Muscle layer of duodenum (tissue), 2 donors: Measurements from ENCODE around the gene TIMM17A.
"Not testable (repeated sequence)": the region's sequence is repeated elsewhere in the genome, so short reads cannot be mapped to it uniquely, and the experiment has no call there.

Experiments
- H3K27ac ChIP-seq: one replicate; pipeline ENCODE4 v1.7.0; 2013; ENCODE audit warnings: mild to moderate bottlenecking, low read length
- H3K27me3 ChIP-seq: one replicate; pipeline ENCODE4 v1.7.0; 2013; ENCODE audit warnings: low read depth, mild to moderate bottlenecking, control low read depth, low read length
- H3K36me3 ChIP-seq, 2 donors: one replicate each; pipeline ENCODE4 v1.7.0; 2013; ENCODE audit warnings: low read length in 2 of 2, control low read depth in 1 of 2, mild to moderate bottlenecking in 1 of 2; ENCODE audit not compliant: insufficient read depth in 2 of 2, control insufficient read depth in 1 of 2
- H3K4me1 ChIP-seq, 2 donors: one replicate each; pipeline ENCODE4 v1.7.0; 2013; ENCODE audit warnings: low read length in 2 of 2, mild to moderate bottlenecking in 2 of 2, control low read depth in 1 of 2, moderate library complexity in 1 of 2; ENCODE audit not compliant: insufficient read depth in 2 of 2, control insufficient read depth in 1 of 2
- H3K4me3 ChIP-seq, 2 donors: one replicate each; pipeline ENCODE4 v1.7.0; 2013; ENCODE audit warnings: low read length in 2 of 2, low read depth in 1 of 2, mild to moderate bottlenecking in 1 of 2
- H3K9me3 ChIP-seq, 2 donors: one replicate each; pipeline ENCODE4 v1.7.0; 2013; ENCODE audit warnings: low read length in 2 of 2, control low read depth in 1 of 2, mild to moderate bottlenecking in 1 of 2; ENCODE audit not compliant: control insufficient read depth in 1 of 2
- donor health status: healthy.

TIMM17A gene

DNA sequence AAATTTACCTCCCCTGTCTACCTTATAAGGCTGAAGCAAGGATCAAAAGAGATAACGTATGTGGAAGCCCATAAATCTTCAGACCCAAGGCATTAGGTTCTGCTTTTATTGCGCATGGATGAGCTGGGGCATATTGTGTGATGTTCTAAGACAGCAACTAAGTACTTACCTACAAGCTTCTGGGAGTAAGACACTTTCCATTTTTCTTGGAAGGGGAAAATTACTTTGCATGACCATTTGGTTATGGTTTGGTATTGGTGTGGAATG, 30.1 kb upstream of the TIMM17A start:
- Histone ChIP-seq H3K4me3 (no peak overlapping the region), H3K4me1 (peaks cover 0 to 33% of the 10 kb centered on the region in 2 donors), H3K9me3 (no peaks in the 10 kb centered on the region), H3K27me3 (no peaks in the 10 kb centered on the region), H3K36me3 (peaks cover 3 to 9% of the 10 kb centered on the region in 2 donors), H3K27ac (no peak overlapping the region)

DNA sequence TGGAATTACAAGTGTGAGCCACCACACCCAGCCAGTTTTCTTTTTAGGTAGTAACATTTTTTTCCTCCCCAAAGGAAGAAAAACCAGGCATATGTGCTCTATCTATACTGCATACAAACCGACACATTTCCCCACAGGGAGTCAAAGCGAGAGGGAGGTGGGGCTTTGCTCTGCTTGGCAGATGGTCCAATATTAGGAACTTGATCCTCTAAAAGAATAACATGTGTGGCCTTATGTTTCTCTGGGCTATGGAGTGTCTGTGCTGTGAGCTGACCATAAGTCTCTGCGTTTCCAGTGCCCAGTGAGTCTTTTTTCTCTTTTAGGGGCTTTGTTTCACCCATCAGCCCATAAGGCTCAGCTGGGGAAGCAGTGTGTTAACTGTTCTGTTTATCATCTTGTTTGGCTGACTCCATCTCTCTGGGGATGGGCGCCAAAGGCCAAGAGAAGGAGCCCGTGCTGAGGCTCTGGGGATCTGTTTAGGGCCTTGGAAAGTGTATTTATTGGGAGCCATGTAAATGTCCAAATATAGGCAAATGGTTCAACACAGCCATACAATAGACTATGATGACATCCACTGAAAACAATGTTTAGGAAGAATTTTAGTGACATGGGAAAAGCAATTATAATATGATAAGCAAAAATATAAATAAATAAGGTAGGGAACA, 29.2 kb upstream of the TIMM17A start:
- Histone ChIP-seq H3K4me1 (peaks cover 0 to 36% of the 10 kb centered on the region in 2 donors), H3K27me3 (no peaks in the 10 kb centered on the region), H3K36me3 (peaks cover 5 to 9% of the 10 kb centered on the region in 2 donors), H3K9me3 (no peaks in the 10 kb centered on the region), H3K4me3 (no peak overlapping the region), H3K27ac (peak overlapping the region; percentile 36)

DNA sequence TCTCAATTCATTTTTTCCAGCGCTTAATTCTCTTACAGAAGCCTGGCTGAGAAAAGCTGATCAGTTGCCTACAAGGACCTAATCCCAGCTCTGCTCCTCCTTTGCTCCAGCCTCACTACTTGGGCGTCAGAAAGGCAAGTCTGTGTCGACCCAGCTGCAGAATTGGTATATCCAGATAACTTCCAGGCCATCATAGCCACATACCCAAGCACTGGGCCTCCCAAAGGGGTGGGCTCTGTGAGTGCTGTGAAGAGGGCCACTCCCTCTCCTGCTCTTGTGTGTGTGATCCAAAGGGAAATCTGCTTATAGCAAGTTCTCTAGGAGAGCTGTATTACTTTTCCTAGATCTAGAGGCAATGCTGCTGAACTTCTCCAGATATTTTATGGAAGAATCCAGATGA, 27.0 kb upstream of the TIMM17A start:
- H3K4me1 ChIP-seq = peaks cover 0 to 33% of the 10 kb centered on the region in 2 donors
- no peaks in the 10 kb centered on the region for H3K9me3 ChIP-seq
- no peak overlapping the region for H3K4me3 ChIP-seq
- peaks cover 2 to 12% of the 10 kb centered on the region in 2 donors for H3K36me3 ChIP-seq
- H3K27ac ChIP-seq = no peak overlapping the region
- no peaks in the 10 kb centered on the region for H3K27me3 ChIP-seq

DNA sequence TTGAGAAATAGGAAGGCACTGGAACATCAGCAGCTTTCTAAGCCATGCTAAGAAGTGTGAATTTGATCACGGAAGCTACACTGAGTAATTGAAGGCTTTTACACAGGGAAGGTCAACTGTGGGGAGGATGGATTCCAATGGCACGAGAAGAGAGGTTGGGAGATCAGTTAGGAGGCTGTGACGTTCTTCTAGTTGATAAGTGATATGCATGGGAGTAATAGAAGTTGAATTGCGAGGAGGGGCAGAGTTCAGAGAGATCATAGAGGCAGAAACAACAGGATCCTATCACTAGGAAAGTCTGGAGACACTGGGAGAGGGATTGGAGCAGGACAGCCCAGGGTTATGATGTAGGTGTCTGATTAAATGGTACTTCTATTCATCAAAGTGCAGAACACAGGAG, 25.2 kb upstream of the TIMM17A start:
- peaks cover 2 to 12% of the 10 kb centered on the region in 2 donors for H3K36me3 ChIP-seq

DNA sequence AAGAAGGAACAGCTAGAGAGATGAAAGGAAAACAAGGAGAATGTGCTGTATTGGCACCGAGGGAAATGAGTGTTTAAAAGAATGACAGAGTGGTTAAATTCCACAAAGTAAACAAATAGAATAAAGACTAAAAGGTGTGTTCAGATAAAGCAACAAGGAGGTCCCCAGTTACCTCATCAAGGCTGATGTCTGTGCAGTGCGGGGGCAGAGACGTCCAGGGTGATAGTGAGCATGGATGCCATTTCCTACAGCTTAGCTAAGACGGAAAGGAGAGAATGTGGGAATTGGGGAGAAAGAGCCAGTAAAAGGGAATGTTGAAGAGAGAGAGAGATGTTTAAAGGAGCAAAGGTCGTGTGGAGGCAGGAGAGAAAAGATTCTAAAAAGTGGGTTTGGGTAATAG, 24.5 kb upstream of the TIMM17A start:
- Histone ChIP-seq H3K27ac (no peak overlapping the region), H3K4me3 (no peak overlapping the region), H3K9me3 (no peaks in the 10 kb centered on the region), H3K27me3 (no peaks in the 10 kb centered on the region), H3K4me1 (peaks cover 0 to 40% of the 10 kb centered on the region in 2 donors), H3K36me3 (peaks cover 2 to 12% of the 10 kb centered on the region in 2 donors)

More for the DNA sequence above, 25.2 kb upstream of the TIMM17A start:
- Histone ChIP-seq H3K4me1 (peaks cover 0 to 41% of the 10 kb centered on the region in 2 donors), H3K27me3 (no peaks in the 10 kb centered on the region), H3K27ac (no peak overlapping the region), H3K9me3 (no peaks in the 10 kb centered on the region), H3K4me3 (no peak overlapping the region)

DNA sequence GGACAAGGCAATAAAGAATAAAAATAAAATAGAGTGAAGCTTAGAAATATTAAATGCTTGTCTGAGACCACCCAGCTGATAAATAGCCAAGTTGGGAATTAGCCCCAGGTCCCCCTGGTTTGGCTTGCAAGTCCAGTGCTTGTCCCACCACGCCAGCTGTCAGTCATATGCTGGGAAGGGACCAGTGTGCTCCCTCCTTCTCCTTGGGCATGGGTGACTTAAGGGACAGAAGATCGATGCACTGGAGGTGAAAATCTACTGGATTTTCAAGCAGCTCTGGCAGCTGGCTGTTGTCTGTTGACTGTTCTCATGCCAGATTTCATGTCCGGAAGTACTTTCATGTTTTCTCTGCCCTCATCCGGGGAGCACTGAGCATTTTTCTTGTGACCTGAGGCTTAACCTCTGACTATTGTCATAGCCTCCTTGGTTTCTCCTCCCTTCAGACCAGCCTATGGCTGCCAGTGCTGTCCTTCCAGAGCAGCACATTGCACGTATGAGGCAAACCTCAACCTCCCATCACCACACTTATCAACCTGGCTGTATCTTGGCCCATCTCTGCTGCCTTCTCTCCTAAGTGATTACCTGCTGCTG, 21.4 kb upstream of the TIMM17A start:
- no peaks in the 10 kb centered on the region for H3K9me3 ChIP-seq
- peaks cover 0 to 44% of the 10 kb centered on the region in 2 donors for H3K4me1 ChIP-seq
- H3K36me3 ChIP-seq = peaks cover 2 to 12% of the 10 kb centered on the region in 2 donors
- H3K4me3 ChIP-seq = peak overlapping the region in 1 of 2 donors; percentile 29
- peak overlapping the region; percentile 26 for H3K27ac ChIP-seq
- no peaks in the 10 kb centered on the region for H3K27me3 ChIP-seq

DNA sequence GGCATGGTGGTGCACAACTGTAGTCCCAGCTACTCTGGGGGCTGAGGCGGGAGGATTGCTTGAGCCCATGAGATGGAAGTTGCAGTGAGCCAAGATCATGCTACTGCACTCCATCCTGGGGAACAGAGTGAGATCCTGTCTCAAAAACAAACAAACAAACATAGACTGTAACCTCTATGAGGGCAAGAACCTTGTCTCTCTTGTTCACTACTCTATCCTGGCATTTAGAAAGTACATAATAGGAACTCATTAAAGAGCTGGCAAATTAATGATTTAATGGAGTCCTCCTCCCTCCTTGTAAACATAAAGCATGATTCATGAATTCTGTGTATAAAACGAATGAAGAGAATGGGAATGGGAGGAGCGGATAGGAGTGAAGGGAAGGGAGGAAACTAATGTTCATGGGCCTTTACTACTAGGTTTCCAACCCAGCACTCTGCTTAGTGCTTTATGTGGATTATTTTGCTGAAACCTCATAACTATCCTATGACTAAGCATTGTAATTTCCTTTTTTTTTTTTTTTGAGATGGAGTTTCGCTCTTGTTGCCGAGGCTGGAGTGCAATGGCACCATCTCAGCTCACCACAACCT, 17.6 kb upstream of the TIMM17A start:
- no peak overlapping the region for H3K27ac ChIP-seq
- no peaks in the 10 kb centered on the region for H3K9me3 ChIP-seq
- H3K4me3 ChIP-seq = no peak overlapping the region
- H3K27me3 ChIP-seq = no peaks in the 10 kb centered on the region
- H3K4me1 ChIP-seq = peaks cover 0 to 40% of the 10 kb centered on the region in 2 donors
- H3K36me3 ChIP-seq = no peaks in the 10 kb centered on the region

DNA sequence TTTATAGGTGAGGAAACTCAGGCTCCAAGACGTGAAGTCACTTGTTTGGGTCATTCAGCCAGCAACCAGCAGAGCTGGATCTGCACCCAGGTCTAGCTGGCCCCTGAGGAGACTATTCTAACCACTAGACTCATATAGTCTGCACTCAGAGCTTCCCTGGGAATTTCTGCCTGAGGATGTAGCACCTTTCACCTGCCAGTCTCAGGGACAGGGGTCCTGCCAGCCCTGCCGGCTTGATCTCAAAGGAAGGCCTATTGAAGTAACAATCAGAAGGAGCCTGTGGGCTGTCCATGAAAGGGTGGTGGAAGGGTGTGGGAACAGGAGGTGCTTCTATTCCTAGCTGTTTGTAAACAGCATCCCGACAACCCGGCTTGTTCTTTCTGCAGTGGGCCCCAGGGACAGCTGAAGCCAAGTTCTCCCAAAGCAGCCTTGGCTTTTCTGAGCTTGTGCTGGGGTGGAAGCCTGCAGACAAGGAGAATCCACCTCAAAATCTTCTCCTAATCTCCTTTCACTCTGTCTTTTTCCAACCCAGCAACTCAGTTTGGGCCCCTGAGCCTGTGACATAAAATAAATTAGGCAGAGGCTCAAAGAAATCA, 16.8 kb upstream of the TIMM17A start:
- no peaks in the 10 kb centered on the region for H3K9me3 ChIP-seq
- no peaks in the 10 kb centered on the region for H3K36me3 ChIP-seq
- H3K27me3 ChIP-seq = no peaks in the 10 kb centered on the region
- H3K4me3 ChIP-seq = peak overlapping the region in 1 of 2 donors; percentile 9
- H3K27ac ChIP-seq = peak overlapping the region; percentile 49
- H3K4me1 ChIP-seq = peaks cover 0 to 47% of the 10 kb centered on the region in 2 donors

DNA sequence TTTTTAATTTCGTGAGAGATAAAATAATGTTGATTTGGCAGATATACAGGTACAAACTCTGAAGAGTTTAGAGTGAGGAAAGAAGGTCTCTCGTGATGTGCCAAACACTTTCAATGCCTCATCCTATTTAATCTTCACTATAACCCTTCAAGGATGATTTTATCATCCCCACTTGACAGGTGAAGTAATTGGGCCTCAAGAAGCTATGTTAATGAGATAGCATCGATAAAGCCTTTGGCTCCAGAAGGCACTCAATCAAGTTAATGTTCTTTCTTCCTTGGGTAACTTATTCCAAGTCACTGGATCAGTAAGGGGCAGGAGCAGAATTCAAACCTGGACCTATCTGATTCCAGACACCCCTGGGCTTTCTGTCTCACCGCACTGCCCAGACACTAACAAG, 16.2 kb upstream of the TIMM17A start:
- H3K27me3 ChIP-seq = no peaks in the 10 kb centered on the region
- H3K27ac ChIP-seq = peak overlapping the region; percentile 51
- no peaks in the 10 kb centered on the region for H3K9me3 ChIP-seq
- H3K4me3 ChIP-seq = peak overlapping the region in 1 of 2 donors; percentile 9
- H3K4me1 ChIP-seq = peaks cover 0 to 43% of the 10 kb centered on the region in 2 donors
- H3K36me3 ChIP-seq = no peaks in the 10 kb centered on the region

DNA sequence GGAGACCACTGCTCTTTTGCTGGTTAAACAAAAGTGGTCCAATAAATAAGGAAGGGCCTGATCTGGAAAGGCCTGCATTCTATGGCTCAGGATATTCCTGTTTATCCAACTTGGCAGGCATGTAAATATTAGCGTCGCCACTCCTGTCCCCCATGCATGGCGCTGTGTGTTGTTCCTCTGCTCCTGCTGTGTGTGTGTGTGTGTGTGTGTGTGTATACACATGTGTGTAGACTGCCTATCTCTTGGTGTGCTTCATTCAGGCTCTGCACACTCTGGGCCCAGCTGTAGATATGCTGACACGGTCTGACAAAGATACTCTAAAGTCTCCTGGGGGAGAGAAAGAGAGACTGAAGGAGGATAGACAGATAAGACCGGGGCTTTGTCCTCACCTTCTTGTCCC, 15.7 kb upstream of the TIMM17A start:
- no peaks in the 10 kb centered on the region for H3K36me3 ChIP-seq
- peak overlapping the region; percentile 51 for H3K27ac ChIP-seq
- no peaks in the 10 kb centered on the region for H3K27me3 ChIP-seq
- H3K4me1 ChIP-seq = peaks cover 0 to 38% of the 10 kb centered on the region in 2 donors
- no peaks in the 10 kb centered on the region for H3K9me3 ChIP-seq
- H3K4me3 ChIP-seq = peak overlapping the region in 1 of 2 donors; percentile 19

DNA sequence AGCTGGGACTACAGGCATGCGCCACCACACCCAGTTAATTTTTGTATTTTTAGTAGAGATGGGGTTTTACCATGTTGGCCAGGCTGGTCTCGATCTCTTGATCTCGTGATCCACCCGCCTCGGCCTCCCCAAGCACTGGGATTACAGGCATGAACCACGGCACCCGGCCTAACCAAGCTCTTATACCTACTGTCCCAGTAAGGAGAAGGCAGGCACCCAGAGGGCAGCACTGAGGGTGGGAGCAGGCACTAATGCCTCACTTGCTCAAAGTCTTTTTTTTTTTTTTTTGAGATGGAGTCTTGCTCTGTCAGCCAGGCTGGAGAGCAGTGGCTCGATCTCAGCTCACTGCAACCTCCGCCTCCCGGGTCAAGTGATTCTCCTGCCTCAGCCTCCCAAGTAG, 15.0 kb upstream of the TIMM17A start:
- not testable (repeated sequence) for H3K36me3 ChIP-seq, H3K9me3 ChIP-seq, H3K27me3 ChIP-seq, H3K27ac ChIP-seq
- H3K4me1 ChIP-seq = peaks cover 0 to 31% of the 10 kb centered on the region in 2 donors
- H3K4me3 ChIP-seq = peak overlapping the region in 1 of 2 donors; percentile 19
